HTERT RPE-1 (cell line): Measurements from ENCODE around the gene RYK.

Experiments
- in situ Hi-C: fragments of 300-500 bp; cut with MboI; formaldehyde crosslinking; loops from 4 replicates; pipeline ENCODE4 v1.14.3; 2020; ENCODE audit warnings: low sequenced_read_pairs

The RYK gene

GRCh38 chr3:134258761-134259347 lies 8.2 kb upstream of the RYK start:
- in situ Hi-C loops: no loop called here

GRCh38 chr3:134255404-134255803 lies 4.7 kb upstream of the RYK start:
- in situ Hi-C loops: no loop called here

- in situ Hi-C loops: no loop called here
Measured at GRCh38 chr3:134253475-134254226, 3.0 kb upstream of the RYK start.

- in situ Hi-C loops: no loop called here
Measured at GRCh38 chr3:134252766-134253165, 2.1 kb upstream of the RYK start.

GRCh38 chr3:134251731-134252391 lies 1.2 kb upstream of the RYK start:
- in situ Hi-C loops: no loop called here

- in situ Hi-C loops: no loop called here
Measured at GRCh38 chr3:134249935-134250716, 533 bp downstream of the RYK start.

- in situ Hi-C loops: no loop called here
Measured at GRCh38 chr3:134249296-134249841, 1.3 kb downstream of the RYK start.

- in situ Hi-C loops: no loop called here
Measured at GRCh38 chr3:134244921-134245320, 5.7 kb downstream of the RYK start.

GRCh38 chr3:134242649-134243617 lies 7.7 kb downstream of the RYK start:
- in situ Hi-C loops: no loop called here

- in situ Hi-C loops: no loop called here
Measured at GRCh38 chr3:134239538-134239937, 11.1 kb downstream of the RYK start.

- in situ Hi-C loops: no loop called here
Measured at GRCh38 chr3:134237454-134238145, 13.1 kb downstream of the RYK start.

- in situ Hi-C loops: no loop called here
Measured at GRCh38 chr3:134236505-134237170, 14.0 kb downstream of the RYK start.

- in situ Hi-C loops: no loop called here
Measured at GRCh38 chr3:134235577-134236076, 15.0 kb downstream of the RYK start.

GRCh38 chr3:134232951-134233350 lies 17.7 kb downstream of the RYK start:
- in situ Hi-C loops: no loop called here

- in situ Hi-C loops: no loop called here
Measured at GRCh38 chr3:134232151-134232550, 18.5 kb downstream of the RYK start.

- in situ Hi-C loops: no loop called here
Measured at GRCh38 chr3:134231131-134231530, 19.5 kb downstream of the RYK start.

- in situ Hi-C loops: no loop called here
Measured at GRCh38 chr3:134229038-134229437, 21.6 kb downstream of the RYK start.

- in situ Hi-C loops: no loop called here
Measured at GRCh38 chr3:134228479-134228878, 22.2 kb downstream of the RYK start.

GRCh38 chr3:134228035-134228434 lies 22.6 kb downstream of the RYK start:
- in situ Hi-C loops: no loop called here
